ENCODE data around the gene DROSHA. TPM values are rescaled to one million over a fixed set of nuclear protein-coding genes. Genes with fewer than 3 reads are reported as not detected.

Gene DROSHA
- total RNA-seq, 1 donor from 2014 or later, result 58.6 TPM

DNA sequence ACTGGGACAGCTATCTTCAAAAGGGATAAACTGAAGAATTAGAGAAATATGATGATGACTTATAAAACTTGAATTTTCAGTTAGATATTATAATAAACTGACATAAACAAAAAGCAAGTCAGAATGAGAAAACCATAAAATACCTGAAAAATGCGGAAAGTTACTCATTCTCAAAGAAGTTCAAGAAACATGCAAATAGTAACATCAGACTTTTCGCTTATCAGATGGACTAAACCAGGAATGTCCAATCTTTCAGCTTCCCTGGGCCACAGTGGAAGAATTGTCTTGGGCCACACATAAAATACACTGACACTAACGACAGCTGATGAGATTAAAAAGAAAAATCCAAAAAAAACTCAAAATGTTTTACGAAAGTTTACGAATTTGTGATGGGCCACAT is 53.9 kb downstream of the DROSHA start:
- no peak for DNase-seq (ENCODE audit: low read depth)
- TF ChIP-seq, protein P1, sequence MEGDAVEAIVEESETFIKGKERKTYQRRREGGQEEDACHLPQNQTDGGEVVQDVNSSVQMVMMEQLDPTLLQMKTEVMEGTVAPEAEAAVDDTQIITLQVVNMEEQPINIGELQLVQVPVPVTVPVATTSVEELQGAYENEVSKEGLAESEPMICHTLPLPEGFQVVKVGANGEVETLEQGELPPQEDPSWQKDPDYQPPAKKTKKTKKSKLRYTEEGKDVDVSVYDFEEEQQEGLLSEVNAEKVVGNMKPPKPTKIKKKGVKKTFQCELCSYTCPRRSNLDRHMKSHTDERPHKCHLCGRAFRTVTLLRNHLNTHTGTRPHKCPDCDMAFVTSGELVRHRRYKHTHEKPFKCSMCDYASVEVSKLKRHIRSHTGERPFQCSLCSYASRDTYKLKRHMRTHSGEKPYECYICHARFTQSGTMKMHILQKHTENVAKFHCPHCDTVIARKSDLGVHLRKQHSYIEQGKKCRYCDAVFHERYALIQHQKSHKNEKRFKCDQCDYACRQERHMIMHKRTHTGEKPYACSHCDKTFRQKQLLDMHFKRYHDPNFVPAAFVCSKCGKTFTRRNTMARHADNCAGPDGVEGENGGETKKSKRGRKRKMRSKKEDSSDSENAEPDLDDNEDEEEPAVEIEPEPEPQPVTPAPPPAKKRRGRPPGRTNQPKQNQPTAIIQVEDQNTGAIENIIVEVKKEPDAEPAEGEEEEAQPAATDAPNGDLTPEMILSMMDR (conservative IDR thresholded peaks at IDR 0.05; ENCODE audit: low read depth, low read length), result no peak
- H3K4me3 ChIP-seq (ENCODE audit: low read depth, low read length), result no peak overlapping the region

DNA sequence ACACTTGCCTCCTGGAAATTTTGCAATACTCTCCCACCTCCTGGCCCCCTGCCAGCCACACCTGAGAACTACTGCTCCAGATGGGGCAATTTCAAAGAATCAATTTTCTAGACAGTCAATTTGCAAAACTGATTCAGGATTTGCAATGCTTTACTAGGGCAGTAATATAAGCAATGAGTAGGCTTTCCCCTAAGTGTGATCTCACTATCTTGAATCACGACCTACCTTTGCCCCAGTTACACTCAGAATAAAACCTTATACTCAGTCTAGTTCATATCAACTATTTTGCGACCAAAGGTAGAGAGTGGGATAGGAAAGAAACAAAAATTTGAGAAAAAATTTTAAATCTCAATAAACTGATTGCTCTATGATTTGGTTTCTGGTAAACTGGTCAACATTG is 54.4 kb downstream of the DROSHA start:
- TF ChIP-seq, protein P1 (conservative IDR thresholded peaks at IDR 0.05; ENCODE audit: low read depth, low read length), result no peak
- DNase-seq (ENCODE audit: low read depth), result no peak
- no peak overlapping the region for H3K4me3 ChIP-seq (ENCODE audit: low read depth, low read length)

GRCh38 chr5:31476738-31477141 is 55.2 kb downstream of the DROSHA start:
- TF ChIP-seq, protein P1 (conservative IDR thresholded peaks at IDR 0.05; ENCODE audit: low read depth, low read length), result no peak
- no peak overlapping the region for H3K4me3 ChIP-seq (ENCODE audit: low read depth, low read length)
- DNase-seq (ENCODE audit: low read depth), result no peak

- no peak for DNase-seq (ENCODE audit: low read depth)
- no peak overlapping the region for H3K4me3 ChIP-seq (ENCODE audit: low read depth, low read length)
- TF ChIP-seq, protein P1 (conservative IDR thresholded peaks at IDR 0.05; ENCODE audit: low read depth, low read length), result no peak
Measured at GRCh38 chr5:31471916-31472315, 60.0 kb downstream of the DROSHA start.

DNA sequence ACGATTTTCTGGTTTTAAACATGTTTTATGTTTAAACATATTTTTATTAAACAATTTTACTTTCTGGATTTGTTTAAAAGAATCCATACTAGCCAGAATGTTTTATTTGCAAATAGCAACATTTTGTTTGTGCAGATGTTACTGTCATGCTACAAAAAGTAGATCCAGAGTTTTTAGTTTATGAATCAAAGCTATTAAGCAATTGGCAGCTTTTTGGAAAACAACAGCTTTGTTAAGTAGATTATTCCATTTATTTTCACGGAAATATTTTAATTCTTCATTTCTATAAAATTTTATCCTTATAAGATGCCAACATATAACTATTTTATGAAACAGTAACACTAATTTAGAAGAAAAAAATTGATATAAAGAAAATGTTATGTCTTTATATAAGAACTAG is 60.9 kb downstream of the DROSHA start:
- no peak overlapping the region for H3K4me3 ChIP-seq (ENCODE audit: low read depth, low read length)
- DNase-seq (ENCODE audit: low read depth), result no peak
- TF ChIP-seq, protein P1 (conservative IDR thresholded peaks at IDR 0.05; ENCODE audit: low read depth, low read length), result no peak

DNA sequence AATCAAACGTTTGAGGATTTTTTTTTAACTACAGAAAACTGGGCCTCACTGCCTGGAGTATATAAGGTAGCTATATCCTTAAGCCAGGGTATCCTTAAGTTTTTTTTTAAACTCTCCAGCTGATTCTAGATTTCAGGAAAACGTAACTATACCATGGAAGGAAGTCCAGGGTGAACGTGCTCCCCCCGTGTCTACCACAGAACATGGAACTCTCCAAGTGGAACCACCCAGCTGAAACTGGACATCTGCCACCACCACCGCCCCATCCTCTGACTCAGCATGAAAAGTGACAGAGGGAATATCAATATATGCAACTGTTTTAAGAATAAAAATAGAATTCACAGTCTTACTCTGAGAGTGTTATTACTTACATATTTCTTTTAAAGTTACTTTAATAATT is 61.3 kb downstream of the DROSHA start:
- no peak overlapping the region for H3K4me3 ChIP-seq (ENCODE audit: low read depth, low read length)
- TF ChIP-seq, protein P1 (conservative IDR thresholded peaks at IDR 0.05; ENCODE audit: low read depth, low read length), result no peak
- no peak for DNase-seq (ENCODE audit: low read depth)

DNA sequence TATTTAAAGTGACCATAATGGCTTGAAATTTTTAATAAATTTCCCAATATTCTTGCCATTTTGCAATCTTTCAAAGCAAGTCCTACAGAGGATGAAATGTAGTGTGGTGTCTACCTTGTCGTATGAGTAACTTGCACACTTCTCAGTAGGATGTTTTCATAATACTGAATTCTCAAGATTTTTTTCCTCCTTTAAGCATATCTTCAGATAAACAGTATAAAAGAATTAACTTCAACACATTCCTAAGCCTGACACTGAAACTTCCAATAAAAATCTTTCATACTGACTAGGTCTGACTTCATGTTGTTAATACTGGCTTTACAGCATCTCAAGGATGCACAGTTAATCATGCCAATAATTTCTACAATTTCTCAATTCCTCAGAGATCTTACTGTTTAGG is 62.0 kb downstream of the DROSHA start:
- DNase-seq (ENCODE audit: low read depth), result no peak
- TF ChIP-seq, protein P1 (conservative IDR thresholded peaks at IDR 0.05; ENCODE audit: low read depth, low read length), result no peak
- no peak overlapping the region for H3K4me3 ChIP-seq (ENCODE audit: low read depth, low read length)

Measured in epithelial cell of proximal tubule (primary cell).